HCT116 (cell line): ENCODE data around the gene MINDY4B. TPM values are rescaled to one million over a fixed set of nuclear protein-coding genes. Genes with fewer than 3 reads are reported as not detected.

Source experiments
- ATAC-seq: fragments of 200-7000 bp; cut with Tn5 transposase; 2 replicates; pipeline ENCODE4 v1.9.1; 2020; ENCODE audit warnings: mild to moderate bottlenecking, moderate library complexity
- BruUV-seq: library from RNA; stranded (reverse); fragments of 400-500 nt; replicated peaks from 2 replicates; lab custom pipeline; 2021; lab: Mats Ljungman, UMichigan
- CTCF ChIA-PET: fragments of 300-600 bp; sonication (Branson Sonifier 250); formaldehyde crosslinking; loops from one replicate; lab custom pipeline; 2021; ENCODE audit warnings: antibody characterized with exemption; lab: Charles Lee
- POLR2A ChIA-PET: fragments of 300-600, 350-600 bp; sonication (Branson Sonifier 250); formaldehyde crosslinking; loops from one replicate; lab custom pipeline; 2021; ENCODE audit warnings: antibody characterized with exemption; lab: Charles Lee
- RAD21 ChIA-PET, 2 experiments: fragments of 300-600 bp; sonication (Branson Sonifier 250); formaldehyde crosslinking; loops; one replicate each; lab custom pipeline; 2023; ENCODE audit warnings: low total read pairs in 2 of 2; ENCODE audit not compliant: uncharacterized antibody in 2 of 2, unreplicated experiment in 2 of 2, low non-redundant PET in 1 of 2; lab: Charles Lee
- DNase-seq: peaks from one replicate; pipeline ENCODE4 v3.0.0-alpha.2; 2010; ENCODE audit warnings: low read depth, low spot score
- H2AFZ ChIP-seq: fragments of 200-600 bp; shearing (Covaris generic), sonication (generic); 2 replicates; pipeline ENCODE4 v1.6.1; 2017; ENCODE audit warnings: low read depth, mixed run types, mixed read lengths, antibody characterized with exemption, low read length; ENCODE audit not compliant: poor library complexity, severe bottlenecking
- H3K27ac ChIP-seq: 2 replicates; pipeline ENCODE4 v1.5.1; 2012; ENCODE audit warnings: low read depth, low read length
- H3K27me3 ChIP-seq: fragments of 200-600 bp; sonication (generic); 2 replicates; pipeline ENCODE4 v1.6.1; 2016; ENCODE audit warnings: mixed run types, low read length, mixed read lengths; ENCODE audit not compliant: insufficient read depth
- H3K36me3 ChIP-seq, 2 experiments: fragments of 200-500 bp in 1 of 2; fragments of 200-600 bp in 1 of 2; sonication (Bioruptor generic) in 1 of 2; sonication (generic) in 1 of 2; 2 replicates each; pipeline versions ENCODE4 v1.5.1 to v1.6.1; 2014 to 2016; ENCODE audit warnings: low read length in 2 of 2, inconsistent platforms in 1 of 2, mixed read lengths in 1 of 2, mixed run types in 1 of 2; ENCODE audit not compliant: insufficient read depth in 2 of 2, control insufficient read depth in 1 of 2
- H3K4me1 ChIP-seq, 2 experiments: fragments of 200-600 bp in 1 of 2; sonication (generic) in 1 of 2; 2 replicates each; pipeline versions ENCODE4 v1.5.1 to v1.6.1; 2012 to 2017; ENCODE audit warnings: low read length in 2 of 2, inconsistent platforms in 1 of 2, mild to moderate bottlenecking in 1 of 2, mixed read lengths in 1 of 2, mixed run types in 1 of 2, moderate library complexity in 1 of 2; ENCODE audit not compliant: insufficient read depth in 2 of 2, control insufficient read depth in 1 of 2
- H3K4me2 ChIP-seq: fragments of 200-600 bp; sonication (generic); 2 replicates; pipeline ENCODE4 v1.6.1; 2017; ENCODE audit warnings: mixed run types, low read length, mixed read lengths
- H3K4me3 ChIP-seq, 2 experiments: fragments of 200-600 bp in 1 of 2; sonication (generic) in 1 of 2; replicated peaks in 1 of 2; 2 replicates each; pipeline ENCODE4 v1.5.1; 2011 to 2016; ENCODE audit warnings: low read length in 2 of 2, control low read depth in 1 of 2, low read depth in 1 of 2, mild to moderate bottlenecking in 1 of 2, mixed read lengths in 1 of 2, mixed run types in 1 of 2
- H3K79me2 ChIP-seq: fragments of 200-600 bp; sonication (generic); 2 replicates; pipeline ENCODE4 v1.6.1; 2017; ENCODE audit warnings: mild to moderate bottlenecking, mixed run types, low read length, moderate library complexity, mixed read lengths; ENCODE audit not compliant: insufficient read depth
- H3K9ac ChIP-seq: fragments of 200-600 bp; sonication (generic); 2 replicates; pipeline ENCODE4 v1.6.1; 2016; ENCODE audit warnings: low read length, mixed read lengths
- H3K9me2 ChIP-seq: fragments of 200-600 bp; sonication (generic), shearing (Covaris generic); 2 replicates; pipeline ENCODE4 v1.6.1; 2017; ENCODE audit warnings: mixed run types, mild to moderate bottlenecking, moderate library complexity; ENCODE audit not compliant: insufficient read depth
- H3K9me3 ChIP-seq, 2 experiments: fragments of 200-500 bp in 1 of 2; fragments of 200-600 bp in 1 of 2; sonication (Bioruptor generic) in 1 of 2; sonication (generic) in 1 of 2; 2 replicates each; pipeline ENCODE4 v1.6.1; 2014 to 2017; ENCODE audit warnings: low read length in 2 of 2, mixed read lengths in 2 of 2, inconsistent platforms in 1 of 2, low read depth in 1 of 2, mild to moderate bottlenecking in 1 of 2, mixed run types in 1 of 2, moderate library complexity in 1 of 2; ENCODE audit not compliant: control insufficient read depth in 1 of 2, insufficient read depth in 1 of 2
- H4K20me1 ChIP-seq: fragments of 200-600 bp; sonication (generic), shearing (Covaris generic); 2 replicates; pipeline ENCODE4 v1.6.1; 2017; ENCODE audit warnings: mixed run types, mild to moderate bottlenecking, moderate library complexity; ENCODE audit not compliant: insufficient read depth
- CBX3 ChIP-seq: IDR thresholded peaks from 2 replicates; pipeline ENCODE4 v1.6.1; 2012; ENCODE audit warnings: low read depth
- ELF1 ChIP-seq: IDR thresholded peaks from 2 replicates; pipeline ENCODE4 v1.6.1; 2012; ENCODE audit warnings: low read depth, borderline replicate concordance
- EZH2 ChIP-seq: fragments of 200-600 bp; sonication (generic); IDR thresholded peaks from 2 replicates; pipeline ENCODE4 v1.6.1; 2017; ENCODE audit warnings: antibody characterized with exemption, mixed run types
- EZH2phosphoT487 ChIP-seq: fragments of 200-600 bp; IDR thresholded peaks from 2 replicates; pipeline ENCODE4 v1.6.1; 2018; ENCODE audit warnings: antibody characterized with exemption, borderline replicate concordance
- POLR2AphosphoS5 ChIP-seq: IDR thresholded peaks from 2 replicates; pipeline ENCODE4 v1.6.1; 2011; ENCODE audit warnings: mild to moderate bottlenecking, low read depth, low read length, moderate library complexity
- SP1 ChIP-seq: IDR thresholded peaks from 2 replicates; pipeline ENCODE4 v1.6.1; 2012; ENCODE audit warnings: low read depth
- SRF ChIP-seq: IDR thresholded peaks from 2 replicates; pipeline ENCODE4 v1.6.1; 2012; ENCODE audit warnings: low read depth
- TCF7L2 ChIP-seq: IDR thresholded peaks from 2 replicates; pipeline ENCODE4 v1.7.0; 2011; ENCODE audit warnings: borderline replicate concordance, inconsistent platforms; ENCODE audit not compliant: insufficient read depth, insufficient read length; ENCODE audit errors: extremely low read depth
- ZFX ChIP-seq: fragments of 450-650 bp; IDR thresholded peaks from 2 replicates; pipeline ENCODE4 v1.6.1; 2017
- intact Hi-C: fragments of 100-400 bp; cut with micrococcal nuclease; formaldehyde crosslinking; loops from 2 replicates; pipeline ENCODE4 v1.10.0; 2022
- total RNA-seq: library from RNA; stranded (reverse); gene quantifications from one replicate; pipeline ENCODE4 v1.2.1, GENCODE V29; 2021; ENCODE audit not compliant: unreplicated experiment
- TF ChIP-seq, protein P1 (sequence below): IDR thresholded peaks from 2 replicates; pipeline ENCODE4 v1.6.1; 2012
- TF ChIP-seq, protein P2 (sequence below), 3 experiments: fragments of 200-600 bp in 1 of 3; sonication (generic) in 1 of 3; IDR thresholded peaks in 2 of 3; conservative IDR thresholded peaks in 1 of 3; 2 replicates each; pipeline ENCODE4 v1.5.1; 2012 to 2017; ENCODE audit warnings: low read depth in 2 of 3, low read length in 2 of 3, antibody characterized with exemption in 1 of 3, borderline replicate concordance in 1 of 3, control low read depth in 1 of 3, mild to moderate bottlenecking in 1 of 3, mixed read lengths in 1 of 3, mixed run types in 1 of 3, moderate library complexity in 1 of 3; ENCODE audit not compliant: insufficient read depth in 1 of 3

The MINDY4B gene
- total RNA-seq, 1 experiment from 2014 or later = not detected

DNA sequence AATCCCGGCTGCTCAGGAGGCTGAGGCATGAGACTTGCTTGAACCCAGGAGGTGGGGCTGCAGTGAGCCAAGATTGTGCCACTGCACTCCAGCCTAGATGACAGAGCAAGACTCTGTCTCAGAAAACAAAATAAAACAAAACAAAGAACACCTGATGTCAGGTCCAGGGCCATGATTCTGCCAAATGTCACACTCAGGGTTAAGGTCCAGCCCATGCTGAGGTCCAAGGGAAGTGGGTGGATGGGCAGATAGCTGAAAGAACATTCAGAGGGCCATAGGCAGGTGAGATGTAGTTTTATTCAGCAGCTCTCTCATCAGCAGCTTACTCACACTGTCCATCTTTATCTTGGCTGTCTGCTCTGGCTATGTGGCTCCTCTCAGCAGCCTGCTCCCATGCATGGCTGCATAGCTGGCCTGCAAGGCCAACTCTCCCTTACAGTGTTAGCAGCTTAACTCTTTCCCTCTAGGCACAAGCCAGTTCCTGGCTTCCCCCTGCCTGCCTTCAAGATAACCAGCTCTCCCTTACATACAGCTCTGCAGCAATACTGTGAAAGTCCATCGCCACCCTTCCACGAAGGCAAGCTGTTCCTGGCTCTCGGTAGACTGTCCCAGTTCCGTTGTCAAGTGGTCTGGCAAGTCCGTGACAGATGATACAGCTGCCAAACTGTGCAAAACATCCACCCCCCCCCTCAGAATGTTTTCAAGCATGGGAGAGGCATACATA, 79.9 kb downstream of the MINDY4B start:
- Histone ChIP-seq H2AFZ (no peak overlapping the region), H3K4me1 (no peaks in the 10 kb centered on the region), H3K4me2 (no peak overlapping the region), H3K36me3 (no peaks in the 10 kb centered on the region), H3K27me3 (no peaks in the 10 kb centered on the region), H3K9me2 (no peaks in the 10 kb centered on the region), H4K20me1 (no peaks in the 10 kb centered on the region), H3K27ac (no peak overlapping the region), H3K9ac (no peak overlapping the region), H3K9me3 (no peaks in the 10 kb centered on the region), H3K4me3 (no peak overlapping the region), H3K79me2 (no peaks in the 10 kb centered on the region)
- ChIA-PET POLR2A (no interaction called here), RAD21 (no interaction called here), CTCF (interaction anchor here (2.5 kb wide), 1 partner anchor 38 kb away, joined by 6 read pairs; no protein-coding TSS in a partner anchor)
- TF ChIP-seq TCF7L2 (no peak), CBX3 (no peak), ELF1 (no peak), EZH2phosphoT487 (no peak), POLR2AphosphoS5 (no peak), SP1 (no peak)
- TF ChIP-seq, protein P1, sequence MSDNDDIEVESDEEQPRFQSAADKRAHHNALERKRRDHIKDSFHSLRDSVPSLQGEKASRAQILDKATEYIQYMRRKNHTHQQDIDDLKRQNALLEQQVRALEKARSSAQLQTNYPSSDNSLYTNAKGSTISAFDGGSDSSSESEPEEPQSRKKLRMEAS = no peak
- BruUV-seq = no TSS peak
- intact Hi-C loops = no loop called here
- no peak for DNase-seq
- ATAC-seq = no peak

DNA sequence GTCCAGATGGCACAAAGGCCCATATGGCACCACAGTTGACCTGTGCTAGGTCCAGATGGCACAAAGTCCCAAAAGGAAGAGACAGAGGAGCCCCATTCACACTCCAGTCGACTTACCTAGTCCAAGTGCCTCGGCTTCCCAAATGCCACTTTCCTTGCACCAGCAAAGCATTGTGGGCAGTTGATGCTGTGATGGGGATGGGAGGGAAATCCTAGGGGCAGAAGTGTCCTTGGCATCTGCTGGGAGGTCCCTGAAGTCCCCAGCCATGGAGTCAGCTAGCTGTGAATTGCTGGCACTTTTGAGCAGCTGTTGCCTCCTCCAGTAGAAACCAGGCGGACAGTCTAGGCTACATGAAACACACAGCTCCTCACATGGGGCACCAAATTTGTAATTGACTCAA, 82.0 kb downstream of the MINDY4B start:
- H3K4me3 ChIP-seq = no peak overlapping the region
- TF ChIP-seq, protein P1 = no peak
- TF ChIP-seq ZFX = no peak
- TF ChIP-seq SRF = no peak
- TF ChIP-seq, protein P2, sequence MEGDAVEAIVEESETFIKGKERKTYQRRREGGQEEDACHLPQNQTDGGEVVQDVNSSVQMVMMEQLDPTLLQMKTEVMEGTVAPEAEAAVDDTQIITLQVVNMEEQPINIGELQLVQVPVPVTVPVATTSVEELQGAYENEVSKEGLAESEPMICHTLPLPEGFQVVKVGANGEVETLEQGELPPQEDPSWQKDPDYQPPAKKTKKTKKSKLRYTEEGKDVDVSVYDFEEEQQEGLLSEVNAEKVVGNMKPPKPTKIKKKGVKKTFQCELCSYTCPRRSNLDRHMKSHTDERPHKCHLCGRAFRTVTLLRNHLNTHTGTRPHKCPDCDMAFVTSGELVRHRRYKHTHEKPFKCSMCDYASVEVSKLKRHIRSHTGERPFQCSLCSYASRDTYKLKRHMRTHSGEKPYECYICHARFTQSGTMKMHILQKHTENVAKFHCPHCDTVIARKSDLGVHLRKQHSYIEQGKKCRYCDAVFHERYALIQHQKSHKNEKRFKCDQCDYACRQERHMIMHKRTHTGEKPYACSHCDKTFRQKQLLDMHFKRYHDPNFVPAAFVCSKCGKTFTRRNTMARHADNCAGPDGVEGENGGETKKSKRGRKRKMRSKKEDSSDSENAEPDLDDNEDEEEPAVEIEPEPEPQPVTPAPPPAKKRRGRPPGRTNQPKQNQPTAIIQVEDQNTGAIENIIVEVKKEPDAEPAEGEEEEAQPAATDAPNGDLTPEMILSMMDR (IDR thresholded peaks at IDR 0.05 in 2 of 3, conservative IDR thresholded peaks at IDR 0.05 in 1 of 3; ENCODE audit: borderline replicate concordance in 1 of 3, insufficient read depth in 1 of 3, low read depth in 2 of 3, low read length in 2 of 3) = no peak
- no peak for TF ChIP-seq EZH2
- TF ChIP-seq ELF1 = no peak
- no peaks in the 10 kb centered on the region for H3K4me1 ChIP-seq
- no peak overlapping the region for H3K27ac ChIP-seq
- no peaks in the 10 kb centered on the region for H3K9me2 ChIP-seq
- no peak overlapping the region for H3K4me2 ChIP-seq
- no peak for DNase-seq
- no peak overlapping the region for H2AFZ ChIP-seq
- ChIA-PET POLR2A (no interaction called here), RAD21 (no interaction called here), CTCF (interaction anchor here (2.5 kb wide), 1 partner anchor 35 kb away, joined by 6 read pairs; no protein-coding TSS in a partner anchor)
- intact Hi-C loops = no loop called here
- H3K9ac ChIP-seq = no peak overlapping the region
- no peaks in the 10 kb centered on the region for H3K9me3 ChIP-seq
- H4K20me1 ChIP-seq = no peaks in the 10 kb centered on the region
- no peaks in the 10 kb centered on the region for H3K36me3 ChIP-seq
- no peaks in the 10 kb centered on the region for H3K27me3 ChIP-seq
- no peak for ATAC-seq
- no peaks in the 10 kb centered on the region for H3K79me2 ChIP-seq
- no TSS peak for BruUV-seq
